Activated CD4-positive, CD25-positive, alpha-beta regulatory T cell treated with anti-CD3 and anti-CD28 coated beads, Interleukin-2, amount 50 U/mL, for 24 hours (primary cell): ENCODE results near the gene FKBP1C.
"Not testable (repeated sequence)": the region's sequence is repeated elsewhere in the genome, so short reads cannot be mapped to it uniquely, and the experiment has no call there.

Experiments used
- ATAC-seq, 2 donors: fragments of 150-1000 bp; cut with Tn5 transposase; one replicate each; pipeline ENCODE4 v1.10.0; 2021; ENCODE audit warnings: mild to moderate bottlenecking in 1 of 2, moderate library complexity in 1 of 2

FKBP1C gene

GRCh38 chr6:63211343-63211742 lies at the start of gene FKBP1C:
Gene FKBP1C, plus strand, starts transcription at chr6:63211469.
- ATAC-seq = not testable (repeated sequence)

GRCh38 chr6:63164047-63164803 lies 47.0 kb upstream of the FKBP1C start:
- ATAC-seq = not testable (repeated sequence)

- ATAC-seq = no peak
Measured at GRCh38 chr6:63174173-63174572, 37.1 kb upstream of the FKBP1C start.

GRCh38 chr6:63176181-63176580 lies 35.1 kb upstream of the FKBP1C start:
- ATAC-seq = no peak

GRCh38 chr6:63180367-63180766 lies 30.9 kb upstream of the FKBP1C start:
- ATAC-seq = no peak

GRCh38 chr6:63186970-63187369 lies 24.3 kb upstream of the FKBP1C start:
- no peak for ATAC-seq

GRCh38 chr6:63188828-63189227 lies 22.4 kb upstream of the FKBP1C start:
- no peak for ATAC-seq

- ATAC-seq = no peak
Measured at GRCh38 chr6:63193324-63193723, 17.9 kb upstream of the FKBP1C start.

GRCh38 chr6:63197741-63198140 lies 13.5 kb upstream of the FKBP1C start:
- no peak for ATAC-seq

GRCh38 chr6:63213325-63213724 lies 2.1 kb downstream of the FKBP1C start:
- ATAC-seq = no peak

- no peak for ATAC-seq
Measured at GRCh38 chr6:63214816-63215215, 3.5 kb downstream of the FKBP1C start.

GRCh38 chr6:63224179-63224578 lies 12.9 kb downstream of the FKBP1C start:
- ATAC-seq = no peak

GRCh38 chr6:63225987-63226386 lies 14.7 kb downstream of the FKBP1C start:
- ATAC-seq = not testable (repeated sequence)

- ATAC-seq = not testable (repeated sequence)
Measured at GRCh38 chr6:63227928-63228894, 16.9 kb downstream of the FKBP1C start.

- not testable (repeated sequence) for ATAC-seq
Measured at GRCh38 chr6:63230027-63230426, 18.8 kb downstream of the FKBP1C start.

- not testable (repeated sequence) for ATAC-seq
Measured at GRCh38 chr6:63230511-63230910, 19.2 kb downstream of the FKBP1C start.

GRCh38 chr6:63236398-63236817 lies 25.1 kb downstream of the FKBP1C start:
- no peak for ATAC-seq

- no peak for ATAC-seq
Measured at GRCh38 chr6:63245420-63245819, 34.2 kb downstream of the FKBP1C start.

- no peak for ATAC-seq
Measured at GRCh38 chr6:63245909-63246308, 34.6 kb downstream of the FKBP1C start.

- no peak for ATAC-seq
Measured at GRCh38 chr6:63246581-63246980, 35.3 kb downstream of the FKBP1C start.

GRCh38 chr6:63249875-63250482 lies 38.7 kb downstream of the FKBP1C start:
- ATAC-seq = no peak

- ATAC-seq = no peak
Measured at GRCh38 chr6:63259153-63259552, 47.9 kb downstream of the FKBP1C start.

- ATAC-seq = no peak
Measured at GRCh38 chr6:63261820-63262219, 50.6 kb downstream of the FKBP1C start.
